ENCODE results near the gene RPS21. TPM values are rescaled to one million over a fixed set of nuclear protein-coding genes. Genes with fewer than 3 reads are reported as not detected.
A peak's percentile ranks its signal among the peaks of the same experiment; 100 is the strongest.

The RPS21 gene
- total RNA-seq, 4 donors from 2014 or later: 1,151 to 14,756 (median 1,928) TPM

DNA sequence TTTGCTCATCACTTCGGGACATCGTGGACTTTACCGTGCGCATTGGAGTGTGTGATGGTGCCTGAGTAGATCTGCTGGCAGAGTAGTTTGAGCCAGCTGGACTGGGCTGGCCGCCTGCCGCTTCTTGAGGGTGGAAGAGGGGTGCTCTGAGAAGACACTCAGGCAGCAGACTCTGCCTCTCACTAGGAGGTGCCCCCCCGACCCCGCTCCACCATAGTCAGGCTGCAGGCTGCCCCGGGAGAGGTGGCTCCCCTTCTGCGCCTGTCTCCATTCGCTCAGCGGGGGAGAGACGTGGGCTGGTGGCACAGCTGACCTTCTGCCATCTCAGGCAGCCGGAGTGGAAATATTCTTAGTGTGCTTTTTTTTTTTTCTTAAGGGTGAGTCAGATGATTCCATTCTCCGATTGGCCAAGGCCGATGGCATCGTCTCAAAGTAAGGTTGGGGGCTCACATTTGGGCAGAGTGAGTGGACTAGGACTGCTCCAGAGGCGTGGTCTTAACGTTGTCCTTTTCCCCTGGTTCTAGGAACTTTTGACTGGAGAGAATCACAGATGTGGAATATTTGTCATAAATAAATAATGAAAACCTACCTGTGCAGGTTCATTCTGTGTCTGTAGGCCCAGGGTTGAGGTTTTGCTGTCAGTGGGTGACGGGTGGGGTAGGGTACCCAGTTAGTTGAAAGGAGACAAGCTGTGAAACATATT is 1.2 kb downstream of the RPS21 start:
- intact Hi-C loops (cut with DNase I; ENCODE audit: low total_unique reads): no loop called here
- no peaks in the 10 kb centered on the region for H3K36me3 ChIP-seq
- H3K4me3 ChIP-seq: peak overlapping the region; percentile 95 to 96
- H3K4me1 ChIP-seq: peaks cover 5 to 7% of the 10 kb centered on the region in 2 donors
- H3K9me3 ChIP-seq: no peaks in the 10 kb centered on the region
- TF ChIP-seq, protein P1, sequence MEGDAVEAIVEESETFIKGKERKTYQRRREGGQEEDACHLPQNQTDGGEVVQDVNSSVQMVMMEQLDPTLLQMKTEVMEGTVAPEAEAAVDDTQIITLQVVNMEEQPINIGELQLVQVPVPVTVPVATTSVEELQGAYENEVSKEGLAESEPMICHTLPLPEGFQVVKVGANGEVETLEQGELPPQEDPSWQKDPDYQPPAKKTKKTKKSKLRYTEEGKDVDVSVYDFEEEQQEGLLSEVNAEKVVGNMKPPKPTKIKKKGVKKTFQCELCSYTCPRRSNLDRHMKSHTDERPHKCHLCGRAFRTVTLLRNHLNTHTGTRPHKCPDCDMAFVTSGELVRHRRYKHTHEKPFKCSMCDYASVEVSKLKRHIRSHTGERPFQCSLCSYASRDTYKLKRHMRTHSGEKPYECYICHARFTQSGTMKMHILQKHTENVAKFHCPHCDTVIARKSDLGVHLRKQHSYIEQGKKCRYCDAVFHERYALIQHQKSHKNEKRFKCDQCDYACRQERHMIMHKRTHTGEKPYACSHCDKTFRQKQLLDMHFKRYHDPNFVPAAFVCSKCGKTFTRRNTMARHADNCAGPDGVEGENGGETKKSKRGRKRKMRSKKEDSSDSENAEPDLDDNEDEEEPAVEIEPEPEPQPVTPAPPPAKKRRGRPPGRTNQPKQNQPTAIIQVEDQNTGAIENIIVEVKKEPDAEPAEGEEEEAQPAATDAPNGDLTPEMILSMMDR (IDR thresholded peaks at IDR 0.05): no peak
- TF ChIP-seq POLR2A (IDR thresholded peaks at IDR 0.05): no peak
- peak overlapping the region; percentile 91 to 96 for H3K27ac ChIP-seq
- DNase-seq: no peak
- H3K27me3 ChIP-seq: no peaks in the 10 kb centered on the region

DNA sequence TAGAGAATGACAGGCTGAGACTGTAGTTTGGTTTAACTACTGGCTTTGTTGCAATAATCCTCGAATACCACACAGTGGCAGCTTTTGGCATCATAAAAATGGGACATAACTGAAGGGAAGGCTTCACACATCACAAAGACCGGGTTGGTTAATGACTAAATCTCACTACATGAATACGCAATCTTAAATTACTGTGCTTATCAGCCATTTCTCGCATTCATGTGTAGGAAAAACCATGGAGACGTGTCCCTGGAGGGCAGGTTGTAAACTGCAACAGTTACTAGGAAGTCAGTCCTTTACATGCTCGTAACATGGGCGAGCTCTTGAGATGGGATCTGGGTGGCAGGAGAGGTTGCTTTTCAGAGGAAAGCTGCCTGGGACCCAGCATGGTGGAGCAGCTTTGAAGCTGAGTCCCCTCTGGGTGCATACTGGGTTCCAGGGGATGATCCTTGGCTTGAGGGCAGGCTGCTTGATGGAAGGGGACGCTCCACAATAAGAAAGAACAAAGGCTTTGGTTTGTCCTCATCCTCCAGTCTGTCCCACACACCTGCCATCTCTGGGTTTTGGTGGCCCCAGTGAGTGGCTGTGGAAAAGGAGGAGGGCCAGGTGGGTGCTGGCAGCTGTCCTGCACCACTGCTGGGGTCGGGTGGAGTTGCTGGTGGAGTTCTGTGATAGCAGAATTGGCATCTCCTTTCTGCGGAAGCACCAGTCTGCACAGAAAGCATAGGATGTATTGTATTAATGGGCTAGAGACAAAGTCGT is 2.1 kb downstream of the RPS21 start:
- no peaks in the 10 kb centered on the region for H3K9me3 ChIP-seq
- H3K4me3 ChIP-seq: no peak overlapping the region
- no peak overlapping the region for H3K27ac ChIP-seq
- H3K4me1 ChIP-seq: peaks cover 5 to 7% of the 10 kb centered on the region in 2 donors
- intact Hi-C loops (cut with DNase I; ENCODE audit: low total_unique reads): no loop called here
- TF ChIP-seq, protein P1 (IDR thresholded peaks at IDR 0.05): no peak
- TF ChIP-seq POLR2A (IDR thresholded peaks at IDR 0.05): no peak
- H3K27me3 ChIP-seq: no peaks in the 10 kb centered on the region
- no peak for DNase-seq
- H3K36me3 ChIP-seq: no peaks in the 10 kb centered on the region

DNA sequence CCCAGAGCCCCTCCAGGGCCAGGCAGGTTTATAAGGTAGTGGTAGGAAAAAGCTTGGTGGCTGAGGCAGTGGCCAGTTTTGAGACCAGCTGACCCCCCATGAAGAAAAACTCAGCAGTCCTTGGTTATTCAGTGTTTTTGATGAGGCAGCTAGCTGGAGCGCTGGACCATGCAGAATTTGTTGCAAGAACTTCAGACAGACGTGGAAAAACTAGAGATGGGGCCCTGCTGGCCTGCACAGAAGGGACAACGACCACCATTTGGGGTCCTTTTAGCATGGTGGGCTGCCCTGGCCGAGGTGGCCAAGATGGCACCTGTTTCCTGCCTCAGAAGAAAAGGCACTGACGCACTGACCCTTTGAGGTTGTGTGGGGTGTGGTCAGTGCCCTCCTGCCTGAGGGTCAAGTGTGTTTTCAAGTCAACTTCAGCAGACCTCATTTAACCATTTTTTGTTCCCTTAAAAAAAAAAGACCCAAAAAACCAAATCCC is 2.7 kb downstream of the RPS21 start:
- TF ChIP-seq POLR2A (IDR thresholded peaks at IDR 0.05): no peak
- TF ChIP-seq, protein P1 (IDR thresholded peaks at IDR 0.05): no peak
- Histone ChIP-seq H3K4me3 (no peak overlapping the region), H3K9me3 (no peaks in the 10 kb centered on the region), H3K27me3 (no peaks in the 10 kb centered on the region), H3K27ac (no peak overlapping the region), H3K4me1 (peaks cover 5 to 7% of the 10 kb centered on the region in 2 donors), H3K36me3 (no peaks in the 10 kb centered on the region)
- DNase-seq: no peak
- intact Hi-C loops (cut with DNase I; ENCODE audit: low total_unique reads): no loop called here

DNA sequence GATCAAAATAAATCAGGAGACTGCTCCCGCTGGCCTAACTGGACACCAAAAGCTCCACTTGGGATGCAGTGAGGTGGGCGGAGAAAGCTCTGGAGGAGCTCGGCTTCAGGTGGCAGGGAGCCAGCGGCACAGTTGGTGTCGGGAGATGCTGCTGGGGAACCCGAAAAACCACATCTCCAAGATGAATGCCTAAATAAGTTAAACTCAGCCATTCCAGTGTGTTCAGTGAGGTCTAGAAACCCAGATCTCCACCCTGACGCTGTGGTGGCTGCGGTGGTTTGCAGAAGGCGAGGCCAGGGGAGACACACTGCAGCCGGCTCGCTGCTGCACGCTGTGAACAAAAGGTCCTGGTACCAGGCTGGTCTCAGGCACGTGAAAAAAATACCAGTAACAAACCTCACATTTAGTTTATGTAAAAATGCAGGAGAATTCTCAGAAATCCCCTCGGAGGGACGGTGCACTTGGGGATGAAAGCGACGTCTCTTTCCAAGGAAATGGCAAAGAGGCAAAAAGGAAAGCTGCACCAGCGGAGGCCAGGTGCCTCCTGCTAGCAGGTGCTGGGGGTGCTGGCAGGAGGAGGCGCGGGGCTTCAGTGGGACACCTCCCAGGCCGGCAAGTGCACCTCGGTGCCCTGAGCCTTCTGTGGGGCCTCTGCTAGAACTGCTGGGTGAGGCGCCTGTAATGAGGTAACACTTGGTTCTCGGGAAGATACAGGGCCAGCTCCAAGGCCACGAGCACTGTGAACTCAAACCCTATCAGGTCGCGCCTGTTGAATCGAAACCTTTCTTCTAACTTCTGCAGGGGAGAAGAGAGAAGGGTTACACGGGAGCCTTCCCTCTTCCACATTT is 3.6 kb downstream of the RPS21 start:
- no peak for DNase-seq
- Histone ChIP-seq H3K27me3 (no peaks in the 10 kb centered on the region), H3K36me3 (no peaks in the 10 kb centered on the region), H3K27ac (no peak overlapping the region), H3K4me1 (peaks cover 5 to 7% of the 10 kb centered on the region in 2 donors), H3K4me3 (no peak overlapping the region), H3K9me3 (no peaks in the 10 kb centered on the region)
- intact Hi-C loops (cut with DNase I; ENCODE audit: low total_unique reads): no loop called here
- TF ChIP-seq, protein P1 (IDR thresholded peaks at IDR 0.05): no peak
- TF ChIP-seq POLR2A (IDR thresholded peaks at IDR 0.05): no peak
